ENCODE measurements around the gene CEND1.

DNA sequence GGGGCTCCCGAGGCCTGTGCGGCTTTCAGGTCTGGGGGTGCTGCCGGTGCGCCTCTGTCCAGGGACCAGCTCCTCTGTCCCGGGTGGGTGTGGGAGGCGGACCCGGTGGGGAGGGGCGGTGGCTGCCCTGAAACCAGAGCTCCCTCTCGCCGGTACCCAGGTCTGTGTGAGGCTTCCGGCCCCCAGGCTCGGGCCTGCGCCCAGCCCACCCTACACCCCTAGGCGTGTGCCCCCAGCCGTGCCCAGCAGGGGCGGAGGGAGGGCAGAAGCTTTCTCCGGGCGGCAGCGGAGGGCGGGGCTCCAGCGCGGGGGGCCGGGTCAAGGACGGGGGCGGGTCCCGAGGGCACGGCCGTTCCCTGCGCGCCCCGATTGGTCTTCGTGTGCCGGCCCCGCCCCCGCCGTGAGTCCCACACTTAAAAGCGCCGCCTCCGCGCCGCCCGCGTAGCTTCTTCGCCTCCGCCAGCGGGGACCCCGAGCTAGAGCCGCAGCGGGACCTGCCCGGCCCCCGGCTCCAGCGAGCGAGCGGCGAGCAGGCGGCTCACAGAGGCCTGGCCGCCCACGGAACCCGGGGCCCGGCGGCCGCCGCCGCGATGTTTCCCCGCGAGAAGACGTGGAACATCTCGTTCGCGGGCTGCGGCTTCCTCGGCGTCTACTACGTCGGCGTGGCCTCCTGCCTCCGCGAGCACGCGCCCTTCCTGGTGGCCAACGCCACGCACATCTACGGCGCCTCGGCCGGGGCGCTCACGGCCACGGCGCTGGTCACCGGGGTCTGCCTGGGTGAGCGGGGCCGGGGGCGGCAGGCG, 29.4 kb upstream of the CEND1 start:
- no peak for TF ChIP-seq REST (IDR thresholded peaks at IDR 0.05; ENCODE audit: insufficient read depth in 1 of 2, low read depth in 2 of 2, low read length in 2 of 2)
- peak; percentile 61; the same call in 1 of the 2 replicates for TF ChIP-seq SIN3A (IDR thresholded peaks at IDR 0.05; ENCODE audit: borderline replicate concordance, insufficient read depth, low read length)
- TF ChIP-seq POLR2AphosphoS5 (IDR thresholded peaks at IDR 0.05; ENCODE audit: low read depth, low read length) = peak; percentile 97

Data from PFSK-1 (cell line).